ENCODE measurements around the gene CTNNA2. TPM values are rescaled to one million over a fixed set of nuclear protein-coding genes. Genes with fewer than 3 reads are reported as not detected.

The CTNNA2 gene
- total and polyA plus RNA-seq, 2 of the 8 experiments (the other 6 are each of a cell fraction or from before 2014, with no cell fraction given), result 3.9 to 9.0 TPM

GRCh38 chr2:80222644-80223043, 709.8 kb downstream of the CTNNA2 start:
- Histone ChIP-seq H2AFZ (ENCODE audit: low read length) (no peak overlapping the region), H3K4me1 (replicated peaks in 1 of 4; ENCODE audit: control insufficient read depth in 3 of 4, insufficient read depth in 4 of 4, low read length in 3 of 4) (no peaks in the 10 kb centered on the region), H3K56ac (replicated peaks; ENCODE audit: insufficient read length, low read depth, low read length) (no peak overlapping the region), H2BK20ac (ENCODE audit: low read length) (no peak overlapping the region), H3K27me3 (replicated peaks in 1 of 4; ENCODE audit: control insufficient read depth in 3 of 4, extremely low read depth in 1 of 4, insufficient read depth in 3 of 4, low read length in 3 of 4) (no peaks in the 10 kb centered on the region), H3K18ac (ENCODE audit: extremely low read depth, low read length) (no peak overlapping the region), H3K79me1 (ENCODE audit: low read depth, low read length) (no peaks in the 10 kb centered on the region), H2BK15ac (ENCODE audit: low read length) (no peak overlapping the region), H4K20me1 (replicated peaks in 1 of 2; ENCODE audit: control insufficient read depth in 1 of 2, insufficient read depth in 2 of 2, low read length in 2 of 2) (no peaks in the 10 kb centered on the region), H2BK120ac (replicated peaks; ENCODE audit: low read depth, low read length) (no peak overlapping the region), H2BK12ac (ENCODE audit: low read depth, low read length) (no peak overlapping the region), H3K36me3 (ENCODE audit: control insufficient read depth in 2 of 4, insufficient read depth in 4 of 4, low read length in 3 of 4) (no peaks in the 10 kb centered on the region), H3K14ac (ENCODE audit: insufficient read length) (no peak overlapping the region), H3K27ac (ENCODE audit: low read depth, low read length) (no peak overlapping the region), H3K9ac (replicated peaks in 1 of 4; ENCODE audit: extremely low read depth in 1 of 4, low read depth in 3 of 4, low read length in 3 of 4) (no peak overlapping the region), H3K79me2 (ENCODE audit: control insufficient read depth in 1 of 2, insufficient read depth in 2 of 2, low read length in 2 of 2) (no peaks in the 10 kb centered on the region), H3K23ac (ENCODE audit: insufficient read length) (no peak overlapping the region), H3K9me3 (ENCODE audit: insufficient read depth in 2 of 2, low read depth in 1 of 2, low read length in 1 of 2) (no peaks in the 10 kb centered on the region), H3K4me3 (ENCODE audit: extremely low read depth in 1 of 4, insufficient read depth in 2 of 4, low read depth in 3 of 4, low read length in 4 of 4) (no peak overlapping the region), H3K4me2 (ENCODE audit: insufficient read depth in 1 of 2, low read depth in 2 of 2, low read length in 2 of 2) (no peak overlapping the region), H4K5ac (ENCODE audit: insufficient read length, low read depth, low read length) (no peak overlapping the region), H3K23me2 (ENCODE audit: low read depth, low read length) (no peaks in the 10 kb centered on the region; the same call in 1 of the 2 replicates), H4K8ac (ENCODE audit: extremely low read depth, insufficient read depth, low read length) (no peak overlapping the region), H3K4ac (replicated peaks; ENCODE audit: insufficient read length, low read depth, low read length) (no peak overlapping the region), H2BK5ac (ENCODE audit: low read depth, low read length) (no peak overlapping the region), H2AK5ac (ENCODE audit: low read depth, low read length) (no peak overlapping the region), H4K91ac (replicated peaks; ENCODE audit: insufficient read length, low read length) (no peak overlapping the region)
- no peak for DNase-seq (ENCODE audit: low read depth in 1 of 2, low spot score in 2 of 2)
- CTCF ChIA-PET (ENCODE audit: partially characterized antibody), result interaction anchor here (3.2 kb wide), 1 partner anchor 16 kb away, joined by 30 read pairs; no protein-coding TSS in a partner anchor
- TF ChIP-seq NRF1 (IDR thresholded peaks at IDR 0.05; ENCODE audit: low read depth, low read length) (no peak), HDAC6 (IDR thresholded peaks at IDR 0.05; ENCODE audit: low read depth, low read length) (no peak), MAFK (IDR thresholded peaks at IDR 0.05; ENCODE audit: low read depth, low read length) (no peak), CBX5 (IDR thresholded peaks at IDR 0.05; ENCODE audit: low read depth, low read length) (no peak), CTBP2 (IDR thresholded peaks at IDR 0.05; ENCODE audit: borderline replicate concordance, insufficient read depth, insufficient read length, low read length) (no peak), RAD21 (IDR thresholded peaks at IDR 0.05 in 1 of 2, conservative IDR thresholded peaks at IDR 0.05 in 1 of 2; ENCODE audit: low read depth in 2 of 2, low read length in 2 of 2) (no peak), RNF2 (IDR thresholded peaks at IDR 0.05; ENCODE audit: borderline replicate concordance, low read depth, low read length, missing control alignments, poor library complexity, severe bottlenecking) (no peak), ATF3 (IDR thresholded peaks at IDR 0.05; ENCODE audit: insufficient read depth, low read depth, low read length) (no peak)
- WGBS, 2 experiments (ENCODE audit: extremely low coverage in 1 of 2, insufficient coverage in 1 of 2, insufficient read length in 1 of 2, insufficient replicate concordance in 2 of 2, low coverage in 1 of 2, low lambda C conversion rate in 2 of 2, missing lambda C conversion rate in 1 of 2), result 78% methylated on average over 2 of the region's 2 CpGs; no CpG with 5 or more reads in 1 of the 2 experiments
- POLR2A ChIA-PET (ENCODE audit: partially characterized antibody), result no interaction called here
- FAIRE-seq, result no peak

Data from H1 (cell line).